Endothelial cell of umbilical vein (primary cell): ENCODE data around the gene C20orf141. TPM values are rescaled to one million over a fixed set of nuclear protein-coding genes. Genes with fewer than 3 reads are reported as not detected.

Experiments
- BruUV-seq: library from RNA; stranded (reverse); fragments of 400-500 nt; replicated peaks from 2 replicates; lab custom pipeline; 2021; lab: Mats Ljungman, UMichigan
- CTCF ChIA-PET: fragments of 300-600, 350-600 bp; sonication (Branson Sonifier 250); formaldehyde crosslinking; loops from one replicate; lab custom pipeline; 2021; ENCODE audit warnings: antibody characterized with exemption, inconsistent platforms; lab: Charles Lee
- POLR2A ChIA-PET: fragments of 300-600, 350-600 bp; sonication (Branson Sonifier 250); formaldehyde crosslinking; loops from one replicate; lab custom pipeline; 2021; ENCODE audit warnings: antibody characterized with exemption, inconsistent platforms; lab: Charles Lee
- DNase-seq: peaks from one replicate; pipeline ENCODE4 v3.0.0-alpha.2; 2011; ENCODE audit warnings: low read depth, low spot score
- FAIRE-seq: peaks from 2 replicates; lab custom pipeline; 2011; peaks lifted over from hg19 to GRCh38; lab: Jason Lieb, UNC
- H2AFZ ChIP-seq: 2 replicates; pipeline ENCODE4 v1.6.0; 2012; ENCODE audit warnings: low read depth, low read length, control low read depth, inconsistent platforms
- H3K27ac ChIP-seq: 2 replicates; pipeline ENCODE4 v1.5.1; 2011; ENCODE audit warnings: low read depth, mild to moderate bottlenecking, control low read depth, low read length, moderate library complexity; ENCODE audit not compliant: insufficient read depth
- H3K27me3 ChIP-seq, 2 experiments: 2 replicates each; pipeline versions ENCODE4 v1.6.0 to v1.6.1; 2011; ENCODE audit warnings: low read length in 2 of 2, mixed read lengths in 1 of 2; ENCODE audit not compliant: control insufficient read depth in 2 of 2, insufficient read depth in 2 of 2
- H3K36me3 ChIP-seq, 2 experiments: 2 replicates in 1 of 2; 3 replicates in 1 of 2; pipeline ENCODE4 v1.5.1; 2011; ENCODE audit warnings: low read length in 2 of 2, mild to moderate bottlenecking in 1 of 2, moderate library complexity in 1 of 2; ENCODE audit not compliant: control insufficient read depth in 2 of 2, insufficient read depth in 2 of 2; ENCODE audit errors: extremely low read depth in 1 of 2
- H3K4me1 ChIP-seq: 3 replicates; pipeline ENCODE4 v1.5.1; 2011; ENCODE audit warnings: mild to moderate bottlenecking, low read length; ENCODE audit not compliant: control insufficient read depth, insufficient read depth; ENCODE audit errors: extremely low read depth
- H3K4me2 ChIP-seq: 2 replicates; pipeline ENCODE4 v1.6.1; 2011; ENCODE audit warnings: low read length, control low read depth, mixed read lengths; ENCODE audit not compliant: insufficient read depth
- H3K4me3 ChIP-seq, 3 experiments: fragments of 200-600 bp in 1 of 3; sonication (generic), shearing (Covaris generic) in 1 of 3; replicated peaks in 1 of 3; 2 replicates each; pipeline ENCODE4 v1.5.1; 2011 to 2016; ENCODE audit warnings: control low read depth in 3 of 3, low read length in 3 of 3, mild to moderate bottlenecking in 2 of 3, inconsistent platforms in 1 of 3, low read depth in 1 of 3, moderate library complexity in 1 of 3; ENCODE audit not compliant: insufficient read depth in 1 of 3
- H3K79me2 ChIP-seq: 2 replicates; pipeline ENCODE4 v1.6.0; 2012; ENCODE audit warnings: low read length, inconsistent platforms; ENCODE audit not compliant: control insufficient read depth, insufficient read depth
- H3K9ac ChIP-seq: replicated peaks from 2 replicates; pipeline ENCODE3; 2011; ENCODE audit warnings: low read length, control low read depth; ENCODE audit not compliant: insufficient read depth; ENCODE audit errors: extremely low read depth
- H3K9me1 ChIP-seq: replicated peaks from 3 replicates; pipeline ENCODE4 v1.6.0; 2011; ENCODE audit warnings: mild to moderate bottlenecking, low read length; ENCODE audit not compliant: control insufficient read depth, insufficient read depth; ENCODE audit errors: extremely low read depth
- H3K9me3 ChIP-seq: replicated peaks from 2 replicates; pipeline ENCODE4 v1.5.1; 2012; ENCODE audit warnings: low read length, inconsistent platforms; ENCODE audit not compliant: control insufficient read depth, insufficient read depth
- H4K20me1 ChIP-seq: replicated peaks from 2 replicates; pipeline ENCODE3; 2011; ENCODE audit warnings: mild to moderate bottlenecking, low read length; ENCODE audit not compliant: control insufficient read depth, insufficient read depth; ENCODE audit errors: extremely low read depth
- EZH2 ChIP-seq: IDR thresholded peaks from 2 replicates; pipeline ENCODE4 v1.6.1; 2012; ENCODE audit warnings: borderline replicate concordance, low read depth, mild to moderate bottlenecking, moderate library complexity, low read length, inconsistent platforms; ENCODE audit not compliant: severe bottlenecking
- FOS ChIP-seq: IDR thresholded peaks from 2 replicates; pipeline ENCODE4 v1.6.1; 2011; ENCODE audit warnings: mild to moderate bottlenecking, low read length, moderate library complexity, borderline replicate concordance; ENCODE audit not compliant: insufficient read depth
- GATA2 ChIP-seq: IDR thresholded peaks from 2 replicates; pipeline ENCODE4 v1.7.0; 2011; ENCODE audit warnings: low read depth, mild to moderate bottlenecking, moderate library complexity, mixed read lengths, low read length; ENCODE audit not compliant: insufficient read length, insufficient read depth
- JUN ChIP-seq: IDR thresholded peaks from 2 replicates; pipeline ENCODE4 v1.6.1; 2011; ENCODE audit warnings: borderline replicate concordance, low read depth; ENCODE audit not compliant: insufficient read length, insufficient read depth
- MYC ChIP-seq: IDR thresholded peaks from one replicate; pipeline ENCODE4 v1.6.1; 2011; ENCODE audit warnings: mild to moderate bottlenecking, low read depth, low read length
- POLR2A ChIP-seq: IDR thresholded peaks from 2 replicates; pipeline ENCODE4 v1.6.1; 2012; ENCODE audit warnings: low read depth, mild to moderate bottlenecking, control low read depth, low read length
- POLR2AphosphoS5 ChIP-seq: IDR thresholded peaks from 2 replicates; pipeline ENCODE4 v1.6.1; 2012; ENCODE audit warnings: low read depth, mild to moderate bottlenecking, control low read depth, low read length, moderate library complexity; ENCODE audit not compliant: insufficient read depth
- dilution Hi-C: fragments of 300-500 bp; cut with MboI; formaldehyde crosslinking; loops from one replicate; pipeline ENCODE4 v1.15.0; 2019; ENCODE audit warnings: low sequenced_read_pairs; ENCODE audit not compliant: extremely low pct_ligation_motif_present
- intact Hi-C: fragments of 100-400 bp; cut with micrococcal nuclease; formaldehyde crosslinking; loops from one replicate; pipeline ENCODE4 v1.10.0; 2022
- polyA plus RNA-seq, 4 experiments: library from polyadenylated mRNA; depleted of rRNA in 3 of 4; stranded (reverse) in 3 of 4; unstranded in 1 of 4; fragments of >200 nt; gene quantifications; 2 replicates each; pipeline versions ENCODE4 v1.2.1 to v1.2.3, GENCODE V29; 2011 to 2012; ENCODE audit warnings: missing spikeins in 1 of 4
- total RNA-seq: library from RNA; stranded (reverse); gene quantifications from 2 replicates; pipeline ENCODE4 v1.2.3, GENCODE V29; 2021
- TF ChIP-seq, protein P1 (sequence below), 2 donors: IDR thresholded peaks; 1 replicate in 1 of 2; 2 replicates in 1 of 2; pipeline ENCODE4 v1.5.1; 2011; ENCODE audit warnings: low read length in 2 of 2, mild to moderate bottlenecking in 2 of 2, moderate library complexity in 2 of 2, control low read depth in 1 of 2, inconsistent platforms in 1 of 2, low read depth in 1 of 2; ENCODE audit not compliant: insufficient read depth in 1 of 2; ENCODE audit errors: extremely low read depth in 1 of 2
- TF ChIP-seq, protein P2 (sequence below): IDR thresholded peaks from 2 replicates; pipeline ENCODE4 v1.6.1; 2011; ENCODE audit not compliant: insufficient read depth, insufficient read length

Gene C20orf141
- total and polyA plus RNA-seq, 2 donors (not counting 3 experiments of a cell fraction or from before 2014, with no cell fraction given) = not detected

DNA sequence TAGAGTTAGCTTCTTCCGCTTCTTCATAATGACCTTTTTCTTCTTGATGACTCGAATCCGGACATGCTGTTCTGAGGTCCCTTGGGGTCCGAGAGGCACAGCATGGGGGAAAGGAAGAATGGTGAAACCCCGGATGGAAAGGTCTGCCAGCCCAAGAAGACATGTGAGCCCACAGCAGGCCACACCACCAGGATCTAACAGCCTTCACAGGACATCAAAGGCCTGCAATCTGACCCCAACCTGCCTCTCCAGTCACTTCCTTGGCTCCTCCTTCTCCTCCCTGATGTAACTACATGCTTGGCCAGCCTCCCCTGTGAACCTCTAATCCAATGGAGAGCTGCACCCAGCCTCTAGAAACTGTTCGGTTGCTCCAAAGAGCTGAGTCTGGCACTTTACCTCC, 16.0 kb upstream of the C20orf141 start:
- H3K4me2 ChIP-seq = no peak overlapping the region
- no peak for DNase-seq
- BruUV-seq = no TSS peak
- H3K9me3 ChIP-seq = no peaks in the 10 kb centered on the region
- TF ChIP-seq, protein P1, sequence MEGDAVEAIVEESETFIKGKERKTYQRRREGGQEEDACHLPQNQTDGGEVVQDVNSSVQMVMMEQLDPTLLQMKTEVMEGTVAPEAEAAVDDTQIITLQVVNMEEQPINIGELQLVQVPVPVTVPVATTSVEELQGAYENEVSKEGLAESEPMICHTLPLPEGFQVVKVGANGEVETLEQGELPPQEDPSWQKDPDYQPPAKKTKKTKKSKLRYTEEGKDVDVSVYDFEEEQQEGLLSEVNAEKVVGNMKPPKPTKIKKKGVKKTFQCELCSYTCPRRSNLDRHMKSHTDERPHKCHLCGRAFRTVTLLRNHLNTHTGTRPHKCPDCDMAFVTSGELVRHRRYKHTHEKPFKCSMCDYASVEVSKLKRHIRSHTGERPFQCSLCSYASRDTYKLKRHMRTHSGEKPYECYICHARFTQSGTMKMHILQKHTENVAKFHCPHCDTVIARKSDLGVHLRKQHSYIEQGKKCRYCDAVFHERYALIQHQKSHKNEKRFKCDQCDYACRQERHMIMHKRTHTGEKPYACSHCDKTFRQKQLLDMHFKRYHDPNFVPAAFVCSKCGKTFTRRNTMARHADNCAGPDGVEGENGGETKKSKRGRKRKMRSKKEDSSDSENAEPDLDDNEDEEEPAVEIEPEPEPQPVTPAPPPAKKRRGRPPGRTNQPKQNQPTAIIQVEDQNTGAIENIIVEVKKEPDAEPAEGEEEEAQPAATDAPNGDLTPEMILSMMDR (IDR thresholded peaks at IDR 0.05; ENCODE audit: extremely low read depth in 1 of 2, insufficient read depth in 1 of 2, low read depth in 1 of 2, low read length in 2 of 2) = no peak
- TF ChIP-seq, protein P2, sequence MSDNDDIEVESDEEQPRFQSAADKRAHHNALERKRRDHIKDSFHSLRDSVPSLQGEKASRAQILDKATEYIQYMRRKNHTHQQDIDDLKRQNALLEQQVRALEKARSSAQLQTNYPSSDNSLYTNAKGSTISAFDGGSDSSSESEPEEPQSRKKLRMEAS = no peak
- TF ChIP-seq EZH2 (no peak), POLR2AphosphoS5 (no peak), JUN (no peak), FOS (no peak), GATA2 (no peak), POLR2A (no peak), MYC (no peak)
- no peak overlapping the region for H3K4me3 ChIP-seq
- H2AFZ ChIP-seq = no peak overlapping the region
- H3K9ac ChIP-seq = no peak overlapping the region
- peaks cover 29 to 40% of the 10 kb centered on the region in 2 experiments for H3K27me3 ChIP-seq
- H3K27ac ChIP-seq = no peak overlapping the region
- H3K4me1 ChIP-seq = peaks cover 6% of the 10 kb centered on the region
- FAIRE-seq = no peak
- ChIA-PET POLR2A (no interaction called here), CTCF (interaction anchor here (2.7 kb wide), 1 partner anchor 53 kb away, joined by 7 read pairs; no protein-coding TSS in a partner anchor)
- no peaks in the 10 kb centered on the region for H3K79me2 ChIP-seq
- H3K9me1 ChIP-seq = no peaks in the 10 kb centered on the region
- H3K36me3 ChIP-seq = no peaks in the 10 kb centered on the region
- intact Hi-C loops = no loop called here
- no peaks in the 10 kb centered on the region for H4K20me1 ChIP-seq
- dilution Hi-C loops = no loop called here
